ENCODE data around the gene LZTFL1. TPM values are rescaled to one million over a fixed set of nuclear protein-coding genes. Genes with fewer than 3 reads are reported as not detected.

LZTFL1 gene
- total and polyA plus RNA-seq, 4 donors, result 3.4 to 11.8 (median 5.7) TPM

DNA sequence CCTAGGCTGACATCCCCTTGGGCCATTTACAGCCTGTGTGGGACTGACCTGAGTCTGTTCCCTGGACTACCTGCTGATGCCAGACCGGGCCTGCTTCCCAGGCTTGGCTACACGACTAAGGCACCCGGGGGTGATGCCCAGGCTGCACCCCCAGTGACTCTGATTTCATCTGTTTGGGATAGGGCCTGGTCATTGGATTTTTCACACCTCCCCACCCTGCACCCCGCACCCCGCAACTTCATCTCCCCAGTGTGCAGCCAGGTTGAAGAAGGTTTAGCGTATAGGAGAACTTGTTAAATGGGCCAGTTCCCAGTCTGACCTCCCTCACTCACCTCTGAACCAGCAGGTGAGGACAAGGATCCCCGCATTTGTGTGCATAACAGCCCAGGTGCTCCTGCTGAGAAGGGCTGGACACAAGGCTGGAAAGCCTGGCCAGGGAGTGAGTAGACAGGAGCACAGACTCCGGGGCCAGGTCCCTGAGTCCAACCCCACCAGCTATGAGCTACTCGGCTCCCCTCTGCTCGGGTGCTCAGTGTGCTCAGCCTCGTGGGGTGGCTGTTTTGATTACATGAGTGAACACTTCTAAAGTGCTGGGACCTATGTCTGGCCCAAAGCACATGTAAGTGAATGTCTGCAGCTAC is 64.1 kb downstream of the LZTFL1 start:
- no peak for DNase-seq (ENCODE audit: low spot score)
- Histone ChIP-seq H3K4me3 (ENCODE audit: low read depth in 1 of 3, low read length in 3 of 3) (no peak overlapping the region), H3K9ac (ENCODE audit: low read depth in 1 of 2, low read length in 2 of 2) (no peak overlapping the region), H3K4me1 (ENCODE audit: control insufficient read depth in 4 of 4, insufficient read depth in 4 of 4, low read length in 3 of 4) (peaks cover 0 to 13% (median 7%) of the 10 kb centered on the region in 4 donors), H3K9me3 (ENCODE audit: control insufficient read depth in 4 of 4, low read length in 3 of 4) (no peaks in the 10 kb centered on the region), H3K27me3 (ENCODE audit: control insufficient read depth in 4 of 4, insufficient read depth in 4 of 4, low read length in 3 of 4) (no peaks in the 10 kb centered on the region), H3K36me3 (ENCODE audit: control insufficient read depth in 4 of 4, insufficient read depth in 3 of 4, low read depth in 1 of 4, low read length in 3 of 4) (no peaks in the 10 kb centered on the region), H3K27ac (ENCODE audit: low read depth in 1 of 2, low read length in 2 of 2) (no peak overlapping the region)
- 92% methylated on average over 11 of the region's 11 CpGs for WGBS
- TF ChIP-seq, protein P1, sequence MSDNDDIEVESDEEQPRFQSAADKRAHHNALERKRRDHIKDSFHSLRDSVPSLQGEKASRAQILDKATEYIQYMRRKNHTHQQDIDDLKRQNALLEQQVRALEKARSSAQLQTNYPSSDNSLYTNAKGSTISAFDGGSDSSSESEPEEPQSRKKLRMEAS (IDR thresholded peaks at IDR 0.05), result no peak
- TF ChIP-seq, protein P2, sequence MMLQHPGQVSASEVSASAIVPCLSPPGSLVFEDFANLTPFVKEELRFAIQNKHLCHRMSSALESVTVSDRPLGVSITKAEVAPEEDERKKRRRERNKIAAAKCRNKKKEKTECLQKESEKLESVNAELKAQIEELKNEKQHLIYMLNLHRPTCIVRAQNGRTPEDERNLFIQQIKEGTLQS (IDR thresholded peaks at IDR 0.05), result no peak
- no peak for TF ChIP-seq HNF4G (IDR thresholded peaks at IDR 0.05)
- no peak for TF ChIP-seq EGR1 (IDR thresholded peaks at IDR 0.05; ENCODE audit: low read depth in 2 of 2)
- no peak for TF ChIP-seq SP1 (IDR thresholded peaks at IDR 0.05)
- TF ChIP-seq RXRA (IDR thresholded peaks at IDR 0.05), result no peak
- TF ChIP-seq, protein P3, sequence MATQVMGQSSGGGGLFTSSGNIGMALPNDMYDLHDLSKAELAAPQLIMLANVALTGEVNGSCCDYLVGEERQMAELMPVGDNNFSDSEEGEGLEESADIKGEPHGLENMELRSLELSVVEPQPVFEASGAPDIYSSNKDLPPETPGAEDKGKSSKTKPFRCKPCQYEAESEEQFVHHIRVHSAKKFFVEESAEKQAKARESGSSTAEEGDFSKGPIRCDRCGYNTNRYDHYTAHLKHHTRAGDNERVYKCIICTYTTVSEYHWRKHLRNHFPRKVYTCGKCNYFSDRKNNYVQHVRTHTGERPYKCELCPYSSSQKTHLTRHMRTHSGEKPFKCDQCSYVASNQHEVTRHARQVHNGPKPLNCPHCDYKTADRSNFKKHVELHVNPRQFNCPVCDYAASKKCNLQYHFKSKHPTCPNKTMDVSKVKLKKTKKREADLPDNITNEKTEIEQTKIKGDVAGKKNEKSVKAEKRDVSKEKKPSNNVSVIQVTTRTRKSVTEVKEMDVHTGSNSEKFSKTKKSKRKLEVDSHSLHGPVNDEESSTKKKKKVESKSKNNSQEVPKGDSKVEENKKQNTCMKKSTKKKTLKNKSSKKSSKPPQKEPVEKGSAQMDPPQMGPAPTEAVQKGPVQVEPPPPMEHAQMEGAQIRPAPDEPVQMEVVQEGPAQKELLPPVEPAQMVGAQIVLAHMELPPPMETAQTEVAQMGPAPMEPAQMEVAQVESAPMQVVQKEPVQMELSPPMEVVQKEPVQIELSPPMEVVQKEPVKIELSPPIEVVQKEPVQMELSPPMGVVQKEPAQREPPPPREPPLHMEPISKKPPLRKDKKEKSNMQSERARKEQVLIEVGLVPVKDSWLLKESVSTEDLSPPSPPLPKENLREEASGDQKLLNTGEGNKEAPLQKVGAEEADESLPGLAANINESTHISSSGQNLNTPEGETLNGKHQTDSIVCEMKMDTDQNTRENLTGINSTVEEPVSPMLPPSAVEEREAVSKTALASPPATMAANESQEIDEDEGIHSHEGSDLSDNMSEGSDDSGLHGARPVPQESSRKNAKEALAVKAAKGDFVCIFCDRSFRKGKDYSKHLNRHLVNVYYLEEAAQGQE (IDR thresholded peaks at IDR 0.05), result no peak
- TF ChIP-seq NR2F2 (IDR thresholded peaks at IDR 0.05), result no peak
- TF ChIP-seq, protein P4, sequence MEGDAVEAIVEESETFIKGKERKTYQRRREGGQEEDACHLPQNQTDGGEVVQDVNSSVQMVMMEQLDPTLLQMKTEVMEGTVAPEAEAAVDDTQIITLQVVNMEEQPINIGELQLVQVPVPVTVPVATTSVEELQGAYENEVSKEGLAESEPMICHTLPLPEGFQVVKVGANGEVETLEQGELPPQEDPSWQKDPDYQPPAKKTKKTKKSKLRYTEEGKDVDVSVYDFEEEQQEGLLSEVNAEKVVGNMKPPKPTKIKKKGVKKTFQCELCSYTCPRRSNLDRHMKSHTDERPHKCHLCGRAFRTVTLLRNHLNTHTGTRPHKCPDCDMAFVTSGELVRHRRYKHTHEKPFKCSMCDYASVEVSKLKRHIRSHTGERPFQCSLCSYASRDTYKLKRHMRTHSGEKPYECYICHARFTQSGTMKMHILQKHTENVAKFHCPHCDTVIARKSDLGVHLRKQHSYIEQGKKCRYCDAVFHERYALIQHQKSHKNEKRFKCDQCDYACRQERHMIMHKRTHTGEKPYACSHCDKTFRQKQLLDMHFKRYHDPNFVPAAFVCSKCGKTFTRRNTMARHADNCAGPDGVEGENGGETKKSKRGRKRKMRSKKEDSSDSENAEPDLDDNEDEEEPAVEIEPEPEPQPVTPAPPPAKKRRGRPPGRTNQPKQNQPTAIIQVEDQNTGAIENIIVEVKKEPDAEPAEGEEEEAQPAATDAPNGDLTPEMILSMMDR (IDR thresholded peaks at IDR 0.05; ENCODE audit: low read depth, low read length, missing input control), result no peak
- TF ChIP-seq FOXA2 (IDR thresholded peaks at IDR 0.05), result no peak
- no peak for TF ChIP-seq RAD21 (IDR thresholded peaks at IDR 0.05)
- TF ChIP-seq JUND (IDR thresholded peaks at IDR 0.05), result no peak
- TF ChIP-seq YY1 (IDR thresholded peaks at IDR 0.05), result no peak
- TF ChIP-seq, protein P5, sequence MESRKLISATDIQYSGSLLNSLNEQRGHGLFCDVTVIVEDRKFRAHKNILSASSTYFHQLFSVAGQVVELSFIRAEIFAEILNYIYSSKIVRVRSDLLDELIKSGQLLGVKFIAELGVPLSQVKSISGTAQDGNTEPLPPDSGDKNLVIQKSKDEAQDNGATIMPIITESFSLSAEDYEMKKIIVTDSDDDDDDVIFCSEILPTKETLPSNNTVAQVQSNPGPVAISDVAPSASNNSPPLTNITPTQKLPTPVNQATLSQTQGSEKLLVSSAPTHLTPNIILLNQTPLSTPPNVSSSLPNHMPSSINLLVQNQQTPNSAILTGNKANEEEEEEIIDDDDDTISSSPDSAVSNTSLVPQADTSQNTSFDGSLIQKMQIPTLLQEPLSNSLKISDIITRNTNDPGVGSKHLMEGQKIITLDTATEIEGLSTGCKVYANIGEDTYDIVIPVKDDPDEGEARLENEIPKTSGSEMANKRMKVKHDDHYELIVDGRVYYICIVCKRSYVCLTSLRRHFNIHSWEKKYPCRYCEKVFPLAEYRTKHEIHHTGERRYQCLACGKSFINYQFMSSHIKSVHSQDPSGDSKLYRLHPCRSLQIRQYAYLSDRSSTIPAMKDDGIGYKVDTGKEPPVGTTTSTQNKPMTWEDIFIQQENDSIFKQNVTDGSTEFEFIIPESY (IDR thresholded peaks at IDR 0.05), result no peak
- no peak for TF ChIP-seq FOXA1 (IDR thresholded peaks at IDR 0.05)
- no peak for TF ChIP-seq TAF1 (conservative IDR thresholded peaks at IDR 0.05)
- no peak for TF ChIP-seq HNF4A (conservative IDR thresholded peaks at IDR 0.05)
- TF ChIP-seq GABPA (IDR thresholded peaks at IDR 0.05 in 1 of 2, conservative IDR thresholded peaks at IDR 0.05 in 1 of 2), result no peak
